ENCODE results near the gene FAM117A. TPM values are rescaled to one million over a fixed set of nuclear protein-coding genes. Genes with fewer than 3 reads are reported as not detected.

The FAM117A gene
- total and polyA plus RNA-seq, 10 of the 15 experiments (the other 5 are each of a cell fraction or from before 2014, with no cell fraction given), result 2.1 to 29.6 (median 20.0) TPM

DNA sequence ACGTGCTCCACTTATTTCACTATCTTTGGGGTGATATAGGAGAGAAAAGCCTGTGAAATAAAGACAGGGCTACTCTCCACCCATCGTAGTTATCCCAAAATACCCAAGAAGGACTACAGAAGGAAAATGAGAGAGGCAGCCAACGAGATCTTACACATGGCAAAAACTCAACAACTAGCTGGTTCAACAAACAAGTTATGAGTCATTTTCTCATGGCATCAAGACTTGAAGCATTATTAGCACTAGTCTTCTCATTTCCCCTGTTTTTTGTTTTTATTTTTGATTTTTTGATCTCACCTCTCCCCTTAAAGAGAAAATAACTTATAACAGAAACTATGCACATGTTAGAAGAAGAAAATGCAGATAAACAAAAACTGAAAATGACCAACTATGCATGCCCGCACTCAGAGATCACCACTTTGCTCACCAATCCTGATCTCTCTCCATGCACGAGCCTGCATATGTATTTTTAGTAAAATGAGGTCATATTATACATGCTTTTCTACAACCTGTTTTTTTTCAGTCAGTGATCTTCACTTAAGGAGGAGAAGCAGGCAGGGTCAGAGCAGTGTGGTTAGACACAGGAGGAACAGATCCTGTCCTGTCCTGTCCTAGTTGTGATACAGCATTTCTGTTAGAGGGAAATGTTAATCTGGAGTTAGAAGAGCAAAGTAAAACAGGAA is 22.8 kb downstream of the FAM117A start (continued):
- TF ChIP-seq BRCA1 (IDR thresholded peaks at IDR 0.05; ENCODE audit: low read depth, low read length) (no peak), ZNF217 (IDR thresholded peaks at IDR 0.05) (no peak), CREM (IDR thresholded peaks at IDR 0.05; ENCODE audit: low read depth) (no peak), KAT2A (conservative IDR thresholded peaks at IDR 0.05; ENCODE audit: control insufficient read depth, low read depth, low read length) (no peak), MEF2B (IDR thresholded peaks at IDR 0.05; ENCODE audit: partially characterized antibody, poor library complexity, severe bottlenecking) (peak; percentile 21), IRF4 (IDR thresholded peaks at IDR 0.05; ENCODE audit: low read depth, low read length) (no peak), SRF (IDR thresholded peaks at IDR 0.05; ENCODE audit: low read depth in 2 of 2, low read length in 2 of 2) (no peak), MTA2 (IDR thresholded peaks at IDR 0.05; ENCODE audit: low read depth) (no peak), KLF5 (IDR thresholded peaks at IDR 0.05; ENCODE audit: partially characterized antibody) (no peak), NFIC (IDR thresholded peaks at IDR 0.05; ENCODE audit: low read depth, low read length) (peak; percentile 70; the same call in 1 of the 2 replicates), TARDBP (IDR thresholded peaks at IDR 0.05; ENCODE audit: borderline replicate concordance) (no peak), POLR2AphosphoS2 (IDR thresholded peaks at IDR 0.05; ENCODE audit: low read depth, low read length) (no peak), TBL1XR1 (IDR thresholded peaks at IDR 0.05; ENCODE audit: low read depth, low read length) (no peak), EGR1 (IDR thresholded peaks at IDR 0.05; ENCODE audit: borderline replicate concordance in 1 of 2, low read depth in 2 of 2, low read length in 2 of 2) (no peak), RAD21 (IDR thresholded peaks at IDR 0.05; ENCODE audit: insufficient read depth, low read depth, low read length) (no peak), HDAC2 (IDR thresholded peaks at IDR 0.05) (no peak), SMARCA5 (IDR thresholded peaks at IDR 0.05) (no peak), TCF7 (IDR thresholded peaks at IDR 0.05; ENCODE audit: borderline replicate concordance) (no peak), MEF2A (IDR thresholded peaks at IDR 0.05; ENCODE audit: insufficient read depth, low read depth, low read length) (peak; percentile 77), SMAD1 (IDR thresholded peaks at IDR 0.05; ENCODE audit: low read depth, partially characterized antibody) (no peak), RB1 (IDR thresholded peaks at IDR 0.05; ENCODE audit: borderline replicate concordance) (no peak)
- TF ChIP-seq, protein P1, sequence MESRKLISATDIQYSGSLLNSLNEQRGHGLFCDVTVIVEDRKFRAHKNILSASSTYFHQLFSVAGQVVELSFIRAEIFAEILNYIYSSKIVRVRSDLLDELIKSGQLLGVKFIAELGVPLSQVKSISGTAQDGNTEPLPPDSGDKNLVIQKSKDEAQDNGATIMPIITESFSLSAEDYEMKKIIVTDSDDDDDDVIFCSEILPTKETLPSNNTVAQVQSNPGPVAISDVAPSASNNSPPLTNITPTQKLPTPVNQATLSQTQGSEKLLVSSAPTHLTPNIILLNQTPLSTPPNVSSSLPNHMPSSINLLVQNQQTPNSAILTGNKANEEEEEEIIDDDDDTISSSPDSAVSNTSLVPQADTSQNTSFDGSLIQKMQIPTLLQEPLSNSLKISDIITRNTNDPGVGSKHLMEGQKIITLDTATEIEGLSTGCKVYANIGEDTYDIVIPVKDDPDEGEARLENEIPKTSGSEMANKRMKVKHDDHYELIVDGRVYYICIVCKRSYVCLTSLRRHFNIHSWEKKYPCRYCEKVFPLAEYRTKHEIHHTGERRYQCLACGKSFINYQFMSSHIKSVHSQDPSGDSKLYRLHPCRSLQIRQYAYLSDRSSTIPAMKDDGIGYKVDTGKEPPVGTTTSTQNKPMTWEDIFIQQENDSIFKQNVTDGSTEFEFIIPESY (IDR thresholded peaks at IDR 0.05), result no peak
- TF ChIP-seq, protein P2, sequence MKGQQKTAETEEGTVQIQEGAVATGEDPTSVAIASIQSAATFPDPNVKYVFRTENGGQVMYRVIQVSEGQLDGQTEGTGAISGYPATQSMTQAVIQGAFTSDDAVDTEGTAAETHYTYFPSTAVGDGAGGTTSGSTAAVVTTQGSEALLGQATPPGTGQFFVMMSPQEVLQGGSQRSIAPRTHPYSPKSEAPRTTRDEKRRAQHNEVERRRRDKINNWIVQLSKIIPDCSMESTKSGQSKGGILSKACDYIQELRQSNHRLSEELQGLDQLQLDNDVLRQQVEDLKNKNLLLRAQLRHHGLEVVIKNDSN (IDR thresholded peaks at IDR 0.05; ENCODE audit: borderline replicate concordance, extremely low read length, insufficient read depth, low read depth, low read length), result no peak
- TF ChIP-seq, protein P3, sequence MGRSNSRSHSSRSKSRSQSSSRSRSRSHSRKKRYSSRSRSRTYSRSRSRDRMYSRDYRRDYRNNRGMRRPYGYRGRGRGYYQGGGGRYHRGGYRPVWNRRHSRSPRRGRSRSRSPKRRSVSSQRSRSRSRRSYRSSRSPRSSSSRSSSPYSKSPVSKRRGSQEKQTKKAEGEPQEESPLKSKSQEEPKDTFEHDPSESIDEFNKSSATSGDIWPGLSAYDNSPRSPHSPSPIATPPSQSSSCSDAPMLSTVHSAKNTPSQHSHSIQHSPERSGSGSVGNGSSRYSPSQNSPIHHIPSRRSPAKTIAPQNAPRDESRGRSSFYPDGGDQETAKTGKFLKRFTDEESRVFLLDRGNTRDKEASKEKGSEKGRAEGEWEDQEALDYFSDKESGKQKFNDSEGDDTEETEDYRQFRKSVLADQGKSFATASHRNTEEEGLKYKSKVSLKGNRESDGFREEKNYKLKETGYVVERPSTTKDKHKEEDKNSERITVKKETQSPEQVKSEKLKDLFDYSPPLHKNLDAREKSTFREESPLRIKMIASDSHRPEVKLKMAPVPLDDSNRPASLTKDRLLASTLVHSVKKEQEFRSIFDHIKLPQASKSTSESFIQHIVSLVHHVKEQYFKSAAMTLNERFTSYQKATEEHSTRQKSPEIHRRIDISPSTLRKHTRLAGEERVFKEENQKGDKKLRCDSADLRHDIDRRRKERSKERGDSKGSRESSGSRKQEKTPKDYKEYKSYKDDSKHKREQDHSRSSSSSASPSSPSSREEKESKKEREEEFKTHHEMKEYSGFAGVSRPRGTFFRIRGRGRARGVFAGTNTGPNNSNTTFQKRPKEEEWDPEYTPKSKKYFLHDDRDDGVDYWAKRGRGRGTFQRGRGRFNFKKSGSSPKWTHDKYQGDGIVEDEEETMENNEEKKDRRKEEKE (IDR thresholded peaks at IDR 0.05), result no peak
- TF ChIP-seq, protein P4, sequence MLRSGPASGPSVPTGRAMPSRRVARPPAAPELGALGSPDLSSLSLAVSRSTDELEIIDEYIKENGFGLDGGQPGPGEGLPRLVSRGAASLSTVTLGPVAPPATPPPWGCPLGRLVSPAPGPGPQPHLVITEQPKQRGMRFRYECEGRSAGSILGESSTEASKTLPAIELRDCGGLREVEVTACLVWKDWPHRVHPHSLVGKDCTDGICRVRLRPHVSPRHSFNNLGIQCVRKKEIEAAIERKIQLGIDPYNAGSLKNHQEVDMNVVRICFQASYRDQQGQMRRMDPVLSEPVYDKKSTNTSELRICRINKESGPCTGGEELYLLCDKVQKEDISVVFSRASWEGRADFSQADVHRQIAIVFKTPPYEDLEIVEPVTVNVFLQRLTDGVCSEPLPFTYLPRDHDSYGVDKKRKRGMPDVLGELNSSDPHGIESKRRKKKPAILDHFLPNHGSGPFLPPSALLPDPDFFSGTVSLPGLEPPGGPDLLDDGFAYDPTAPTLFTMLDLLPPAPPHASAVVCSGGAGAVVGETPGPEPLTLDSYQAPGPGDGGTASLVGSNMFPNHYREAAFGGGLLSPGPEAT (IDR thresholded peaks at IDR 0.05; ENCODE audit: low read depth), result peak; percentile 17; the same call in 1 of the 2 replicates

Data from GM12878 (cell line).